GM12875 (cell line): Measurements from ENCODE around the gene CD276.

ENCODE experiments used
- H3K4me3 ChIP-seq: one replicate; pipeline ENCODE4 v1.5.1; 2011; ENCODE audit warnings: low read depth, low read length, control low read depth
- CTCF ChIP-seq: IDR thresholded peaks from 2 replicates; pipeline ENCODE4 v1.5.1; 2011; ENCODE audit warnings: low read depth, mild to moderate bottlenecking, control low read depth, inconsistent platforms, low read length, moderate library complexity, borderline replicate concordance; ENCODE audit not compliant: insufficient read depth

The CD276 gene

GRCh38 chr15:73684581-73685455 is 635 bp downstream of the CD276 start:
- no peak overlapping the region for H3K4me3 ChIP-seq
- no peak for TF ChIP-seq CTCF

GRCh38 chr15:73685981-73686380 is 1.8 kb downstream of the CD276 start:
- H3K4me3 ChIP-seq, result no peak overlapping the region
- TF ChIP-seq CTCF, result no peak

- H3K4me3 ChIP-seq, result no peak overlapping the region
- TF ChIP-seq CTCF, result no peak
These were observed 2.6 kb downstream of the CD276 start for GRCh38 chr15:73686781-73687256.

GRCh38 chr15:73687351-73687750 is 3.2 kb downstream of the CD276 start:
- H3K4me3 ChIP-seq, result no peak overlapping the region
- TF ChIP-seq CTCF, result no peak

GRCh38 chr15:73688455-73688854 is 4.3 kb downstream of the CD276 start:
- TF ChIP-seq CTCF, result no peak
- H3K4me3 ChIP-seq, result no peak overlapping the region

GRCh38 chr15:73691396-73691795 is 7.2 kb downstream of the CD276 start:
- H3K4me3 ChIP-seq, result no peak overlapping the region
- no peak for TF ChIP-seq CTCF

- no peak for TF ChIP-seq CTCF
These were observed 10.2 kb downstream of the CD276 start for GRCh38 chr15:73694419-73694818.

More at GRCh38 chr15:73694419-73694818, 10.2 kb downstream of the CD276 start:
- no peak overlapping the region for H3K4me3 ChIP-seq
